Colonic mucosa (tissue), 4 donors: Measurements from ENCODE around the gene UBE2E1. TPM values are rescaled to one million over a fixed set of nuclear protein-coding genes. Genes with fewer than 3 reads are reported as not detected.
"Not testable (repeated sequence)": the region's sequence is repeated elsewhere in the genome, so short reads cannot be mapped to it uniquely, and the experiment has no call there.

Source experiments
- DNase-seq: peaks from one replicate; pipeline ENCODE4 v3.0.0-alpha.2; 2020
- H3K27ac ChIP-seq: fragments of 200-600 bp; one replicate; pipeline ENCODE4 v1.8.0; 2021
- H3K27me3 ChIP-seq: fragments of 200-600 bp; one replicate; pipeline ENCODE4 v1.8.0; 2021
- H3K36me3 ChIP-seq: fragments of 200-600 bp; one replicate; pipeline ENCODE4 v1.8.0; 2021
- H3K4me1 ChIP-seq: fragments of 200-600 bp; one replicate; pipeline ENCODE4 v1.8.0; 2021; ENCODE audit warnings: mild to moderate bottlenecking
- H3K4me3 ChIP-seq: fragments of 200-600 bp; one replicate; pipeline ENCODE4 v1.8.0; 2021
- H3K9ac ChIP-seq, 2 donors: one replicate each; pipeline ENCODE4 v1.7.0; 2013; ENCODE audit warnings: control low read depth in 2 of 2, low read depth in 2 of 2, low read length in 2 of 2
- H3K9me3 ChIP-seq: fragments of 200-600 bp; one replicate; pipeline ENCODE4 v1.8.0; 2021
- intact Hi-C: fragments of 100-400 bp; cut with DNase I; formaldehyde crosslinking; loops from one replicate; pipeline ENCODE4 v1.14.1; 2022
- total RNA-seq, 2 donors: library from RNA; stranded (reverse); fragmentation: NEBNext Ultra II Directional in 1 of 2; extraction: Animal tissue kit (Norgen Biotek cat#: 25700) in 1 of 2; gene quantifications; one replicate each; pipeline ENCODE4 v1.2.1, GENCODE V29; 2021
- TF ChIP-seq, protein P1 (sequence below): fragments of 200-600 bp; IDR thresholded peaks from one replicate; pipeline ENCODE4 v1.8.0; 2022; ENCODE audit warnings: antibody characterized with exemption, mild to moderate bottlenecking
- donor health status: healthy.
- donor health status: DM: no; HTN: no; CAD: no.
- donor health status: DM: no; HTN: no; CAD: no.

The UBE2E1 gene
- total RNA-seq, 2 donors from 2014 or later: 68.6 to 81.7 TPM

GRCh38 chr3:23877329-23877980 is 71.7 kb downstream of the UBE2E1 start:
- TF ChIP-seq, protein P1, sequence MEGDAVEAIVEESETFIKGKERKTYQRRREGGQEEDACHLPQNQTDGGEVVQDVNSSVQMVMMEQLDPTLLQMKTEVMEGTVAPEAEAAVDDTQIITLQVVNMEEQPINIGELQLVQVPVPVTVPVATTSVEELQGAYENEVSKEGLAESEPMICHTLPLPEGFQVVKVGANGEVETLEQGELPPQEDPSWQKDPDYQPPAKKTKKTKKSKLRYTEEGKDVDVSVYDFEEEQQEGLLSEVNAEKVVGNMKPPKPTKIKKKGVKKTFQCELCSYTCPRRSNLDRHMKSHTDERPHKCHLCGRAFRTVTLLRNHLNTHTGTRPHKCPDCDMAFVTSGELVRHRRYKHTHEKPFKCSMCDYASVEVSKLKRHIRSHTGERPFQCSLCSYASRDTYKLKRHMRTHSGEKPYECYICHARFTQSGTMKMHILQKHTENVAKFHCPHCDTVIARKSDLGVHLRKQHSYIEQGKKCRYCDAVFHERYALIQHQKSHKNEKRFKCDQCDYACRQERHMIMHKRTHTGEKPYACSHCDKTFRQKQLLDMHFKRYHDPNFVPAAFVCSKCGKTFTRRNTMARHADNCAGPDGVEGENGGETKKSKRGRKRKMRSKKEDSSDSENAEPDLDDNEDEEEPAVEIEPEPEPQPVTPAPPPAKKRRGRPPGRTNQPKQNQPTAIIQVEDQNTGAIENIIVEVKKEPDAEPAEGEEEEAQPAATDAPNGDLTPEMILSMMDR: no peak
- no peaks in the 10 kb centered on the region for H3K27me3 ChIP-seq
- H3K4me1 ChIP-seq: no peaks in the 10 kb centered on the region
- intact Hi-C loops: no loop called here
- H3K36me3 ChIP-seq: no peaks in the 10 kb centered on the region
- no peak overlapping the region for H3K4me3 ChIP-seq
- no peaks in the 10 kb centered on the region for H3K9me3 ChIP-seq
- no peak overlapping the region for H3K27ac ChIP-seq
- H3K9ac ChIP-seq: no peak overlapping the region
- no peak for DNase-seq

GRCh38 chr3:23879485-23879884 is 73.7 kb downstream of the UBE2E1 start:
- Histone ChIP-seq H3K9me3 (no peaks in the 10 kb centered on the region), H3K9ac (no peak overlapping the region), H3K36me3 (no peaks in the 10 kb centered on the region), H3K4me3 (no peak overlapping the region), H3K27me3 (no peaks in the 10 kb centered on the region), H3K27ac (no peak overlapping the region), H3K4me1 (no peaks in the 10 kb centered on the region)
- TF ChIP-seq, protein P1: no peak
- intact Hi-C loops: no loop called here
- no peak for DNase-seq

- DNase-seq: no peak
- Histone ChIP-seq H3K9me3 (no peaks in the 10 kb centered on the region), H3K27me3 (no peaks in the 10 kb centered on the region), H3K4me3 (no peak overlapping the region), H3K9ac (no peak overlapping the region), H3K4me1 (no peaks in the 10 kb centered on the region), H3K36me3 (no peaks in the 10 kb centered on the region), H3K27ac (no peak overlapping the region)
- intact Hi-C loops: loop anchor here (10.0 kb wide), 1 partner anchor 804 kb away; no protein-coding TSS in a partner anchor
- TF ChIP-seq, protein P1: no peak
Measured at GRCh38 chr3:23880703-23881339, 75.1 kb downstream of the UBE2E1 start.

DNA sequence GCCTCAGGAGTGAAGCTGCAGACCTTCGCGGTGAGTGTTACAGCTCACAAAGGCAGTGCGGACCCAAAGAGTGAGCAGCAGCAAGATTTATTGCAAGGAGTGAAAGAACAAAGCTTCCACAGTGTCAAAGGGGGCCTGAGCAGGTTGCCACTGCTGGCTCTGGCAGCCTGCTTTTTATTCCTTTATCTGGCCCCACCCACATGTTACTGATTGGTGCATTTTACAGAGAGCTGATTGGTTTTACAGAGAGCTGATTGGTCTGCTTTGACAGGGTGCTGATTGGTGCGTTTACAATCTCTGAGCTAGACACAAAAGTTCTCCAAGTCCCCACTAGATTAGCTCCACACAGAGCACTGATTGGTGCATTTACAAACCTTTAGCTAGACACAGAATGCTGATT is 76.2 kb downstream of the UBE2E1 start:
- H3K4me3 ChIP-seq, H3K27me3 ChIP-seq, H3K4me1 ChIP-seq, H3K9ac ChIP-seq, H3K9me3 ChIP-seq, DNase-seq, H3K27ac ChIP-seq, H3K36me3 ChIP-seq: not testable (repeated sequence)
- intact Hi-C loops: loop anchor here (10.0 kb wide), 1 partner anchor 803 kb away; no protein-coding TSS in a partner anchor

DNA sequence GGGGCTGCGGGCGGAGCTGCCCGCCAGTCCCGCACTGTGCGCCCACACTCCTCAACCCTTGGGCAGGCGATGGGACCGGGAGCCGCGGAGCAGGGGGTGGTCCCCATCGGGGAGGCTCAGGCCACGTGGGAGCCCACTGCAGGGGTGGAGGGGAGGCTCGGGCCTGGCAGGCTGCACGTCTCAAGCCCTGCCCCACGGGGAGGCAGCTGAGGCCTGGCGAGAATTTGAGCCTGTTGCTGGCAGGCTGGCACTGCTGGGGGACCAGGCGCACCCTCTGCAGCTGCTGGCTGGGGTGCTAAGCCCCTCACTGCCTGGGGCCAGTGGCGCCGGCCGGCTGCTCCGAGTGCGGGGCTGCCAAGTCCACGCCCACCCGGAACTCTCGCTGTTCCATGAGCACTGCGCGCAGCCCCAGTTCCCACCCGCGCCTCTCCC is 76.7 kb downstream of the UBE2E1 start:
- DNase-seq: no peak
- Histone ChIP-seq H3K9me3 (no peaks in the 10 kb centered on the region), H3K9ac (no peak overlapping the region), H3K27ac (no peak overlapping the region), H3K27me3 (no peaks in the 10 kb centered on the region), H3K4me1 (no peaks in the 10 kb centered on the region), H3K4me3 (no peak overlapping the region), H3K36me3 (no peaks in the 10 kb centered on the region)
- TF ChIP-seq, protein P1: no peak
- intact Hi-C loops: loop anchor here (10.0 kb wide), 1 partner anchor 802 kb away; no protein-coding TSS in a partner anchor

DNA sequence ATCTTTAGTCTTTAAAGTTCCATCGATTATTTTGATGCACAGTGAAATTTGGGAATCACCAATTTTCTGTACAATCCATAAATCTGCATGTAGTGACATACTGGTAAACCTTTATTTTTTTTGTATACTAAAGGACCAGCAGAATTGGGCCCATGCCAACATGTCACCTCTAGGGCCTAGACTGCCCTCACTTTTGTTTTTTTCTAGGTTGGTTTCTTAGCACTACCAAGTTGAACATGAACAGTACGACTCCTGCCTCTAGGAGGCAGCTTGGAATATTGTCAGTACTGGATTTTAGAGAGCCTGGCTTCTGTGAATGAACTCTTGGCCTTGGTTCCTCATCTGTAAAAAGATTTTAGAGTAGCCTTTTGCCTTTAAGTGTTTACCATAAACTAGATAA is 78.7 kb downstream of the UBE2E1 start:
- Histone ChIP-seq H3K27me3 (no peaks in the 10 kb centered on the region), H3K4me1 (no peaks in the 10 kb centered on the region), H3K4me3 (no peak overlapping the region), H3K27ac (no peak overlapping the region), H3K36me3 (no peaks in the 10 kb centered on the region), H3K9me3 (no peaks in the 10 kb centered on the region), H3K9ac (no peak overlapping the region)
- no peak for DNase-seq
- intact Hi-C loops: loop anchor here (10.0 kb wide), 1 partner anchor 800 kb away; no protein-coding TSS in a partner anchor
- TF ChIP-seq, protein P1: no peak
